Endometrial microvascular endothelial cells (primary cell): ENCODE results near the gene MRI1. TPM values are rescaled to one million over a fixed set of nuclear protein-coding genes. Genes with fewer than 3 reads are reported as not detected.
"Not testable (repeated sequence)": the region's sequence is repeated elsewhere in the genome, so short reads cannot be mapped to it uniquely, and the experiment has no call there.

Experiments used
- in situ Hi-C: cut with HindIII; loops from 2 replicates; pipeline ENCODE4 v1.10.0; 2017; ENCODE audit warnings: low sequenced_read_pairs, low pct_unique_long_range_greater_than_20kb; ENCODE audit errors: inconsistent ontology term
- total RNA-seq: library from RNA; depleted of rRNA; stranded (reverse); fragments of >200 nt; gene quantifications from one replicate; pipeline ENCODE4 v1.2.3, GENCODE V29; 2015; ENCODE audit errors: inconsistent ontology term

Gene MRI1
- total RNA-seq, result 33.5 TPM

- in situ Hi-C loops, result no loop called here
Measured at GRCh38 chr19:13764101-13764807, at the start of gene MRI1. TSS of gene MRI1 (plus strand) at chr19:13764522. CDS start at chr19:13764589, 67 bp downstream.

- in situ Hi-C loops, result no loop called here
Measured at GRCh38 chr19:13717194-13717643, 47.1 kb upstream of the MRI1 start.

GRCh38 chr19:13718733-13719132, 45.6 kb upstream of the MRI1 start:
- in situ Hi-C loops, result no loop called here

- in situ Hi-C loops, result no loop called here
Measured at GRCh38 chr19:13722146-13722545, 42.2 kb upstream of the MRI1 start.

- in situ Hi-C loops, result no loop called here
Measured at GRCh38 chr19:13723206-13723605, 41.1 kb upstream of the MRI1 start.

GRCh38 chr19:13726323-13726722, 38.0 kb upstream of the MRI1 start:
- in situ Hi-C loops, result loop anchor here (25.0 kb wide), 1 partner anchor 464 kb away; no protein-coding TSS in a partner anchor

GRCh38 chr19:13727798-13728197, 36.5 kb upstream of the MRI1 start:
- in situ Hi-C loops, result loop anchor here (25.0 kb wide), 1 partner anchor 465 kb away; no protein-coding TSS in a partner anchor

- in situ Hi-C loops, result loop anchor here (25.0 kb wide), 1 partner anchor 468 kb away; no protein-coding TSS in a partner anchor
Measured at GRCh38 chr19:13729859-13730258, 34.5 kb upstream of the MRI1 start.

- in situ Hi-C loops, result loop anchor here (25.0 kb wide), 1 partner anchor 469 kb away; no protein-coding TSS in a partner anchor
Measured at GRCh38 chr19:13731147-13731964, 33.0 kb upstream of the MRI1 start.

GRCh38 chr19:13732337-13732736, 32.0 kb upstream of the MRI1 start:
- in situ Hi-C loops, result loop anchor here (25.0 kb wide), 1 partner anchor 470 kb away; no protein-coding TSS in a partner anchor

GRCh38 chr19:13734751-13735150, 29.6 kb upstream of the MRI1 start:
- in situ Hi-C loops, result loop anchor here (25.0 kb wide), 1 partner anchor 472 kb away; no protein-coding TSS in a partner anchor

- in situ Hi-C loops, result loop anchor here (25.0 kb wide), 1 partner anchor 476 kb away; no protein-coding TSS in a partner anchor
Measured at GRCh38 chr19:13738073-13738472, 26.2 kb upstream of the MRI1 start.

- in situ Hi-C loops, result loop anchor here (25.0 kb wide), 1 partner anchor 480 kb away; no protein-coding TSS in a partner anchor
Measured at GRCh38 chr19:13741893-13742292, 22.4 kb upstream of the MRI1 start.

- in situ Hi-C loops, result loop anchor here (25.0 kb wide), 1 partner anchor 480 kb away; no protein-coding TSS in a partner anchor
Measured at GRCh38 chr19:13742756-13743155, 21.6 kb upstream of the MRI1 start.

- in situ Hi-C loops, result loop anchor here (25.0 kb wide), 1 partner anchor 482 kb away; no protein-coding TSS in a partner anchor
Measured at GRCh38 chr19:13744174-13744573, 20.1 kb upstream of the MRI1 start.

- in situ Hi-C loops, result loop anchor here (25.0 kb wide), 1 partner anchor 485 kb away; no protein-coding TSS in a partner anchor
Measured at GRCh38 chr19:13747098-13747453, 17.2 kb upstream of the MRI1 start.

- in situ Hi-C loops, result loop anchor here (25.0 kb wide), 1 partner anchor 486 kb away; no protein-coding TSS in a partner anchor
Measured at GRCh38 chr19:13748169-13748828, 16.0 kb upstream of the MRI1 start.

- in situ Hi-C loops, result no loop called here
Measured at GRCh38 chr19:13751436-13751835, 12.9 kb upstream of the MRI1 start.

- in situ Hi-C loops, result not testable (repeated sequence)
Measured at GRCh38 chr19:13753622-13754021, 10.7 kb upstream of the MRI1 start.
